Measurements from ENCODE around the gene RAN.

DNA sequence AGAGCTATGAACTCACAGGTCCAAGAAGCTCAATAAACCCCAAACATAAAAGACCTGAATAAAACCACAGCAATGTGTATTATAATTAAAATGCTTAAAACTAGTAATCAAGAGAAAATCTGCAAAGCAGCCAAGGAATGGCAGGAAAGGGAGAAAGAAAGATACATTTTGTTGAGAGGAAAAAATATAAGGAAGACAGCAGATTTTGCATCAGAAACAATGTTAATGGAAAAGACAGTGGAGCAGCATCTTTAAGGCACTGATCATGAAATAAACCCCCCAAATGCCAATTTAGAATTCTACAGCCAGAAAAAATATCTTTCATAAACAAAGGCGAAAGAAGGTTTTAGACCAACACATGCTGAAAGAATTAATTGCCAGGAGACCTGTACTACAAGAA, 39.3 kb downstream of the RAN start:
- TF ChIP-seq, protein P1, sequence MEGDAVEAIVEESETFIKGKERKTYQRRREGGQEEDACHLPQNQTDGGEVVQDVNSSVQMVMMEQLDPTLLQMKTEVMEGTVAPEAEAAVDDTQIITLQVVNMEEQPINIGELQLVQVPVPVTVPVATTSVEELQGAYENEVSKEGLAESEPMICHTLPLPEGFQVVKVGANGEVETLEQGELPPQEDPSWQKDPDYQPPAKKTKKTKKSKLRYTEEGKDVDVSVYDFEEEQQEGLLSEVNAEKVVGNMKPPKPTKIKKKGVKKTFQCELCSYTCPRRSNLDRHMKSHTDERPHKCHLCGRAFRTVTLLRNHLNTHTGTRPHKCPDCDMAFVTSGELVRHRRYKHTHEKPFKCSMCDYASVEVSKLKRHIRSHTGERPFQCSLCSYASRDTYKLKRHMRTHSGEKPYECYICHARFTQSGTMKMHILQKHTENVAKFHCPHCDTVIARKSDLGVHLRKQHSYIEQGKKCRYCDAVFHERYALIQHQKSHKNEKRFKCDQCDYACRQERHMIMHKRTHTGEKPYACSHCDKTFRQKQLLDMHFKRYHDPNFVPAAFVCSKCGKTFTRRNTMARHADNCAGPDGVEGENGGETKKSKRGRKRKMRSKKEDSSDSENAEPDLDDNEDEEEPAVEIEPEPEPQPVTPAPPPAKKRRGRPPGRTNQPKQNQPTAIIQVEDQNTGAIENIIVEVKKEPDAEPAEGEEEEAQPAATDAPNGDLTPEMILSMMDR (IDR thresholded peaks at IDR 0.05; ENCODE audit: low read length) = no peak
- TF ChIP-seq EZH2 (optimal IDR thresholded peaks at IDR 0.05; ENCODE audit: low read depth, low read length) (no peak), EZH2phosphoT487 (IDR thresholded peaks at IDR 0.05; ENCODE audit: low read length) (no peak)
